A549 (cell line): Measurements from ENCODE around the gene TMEM219. TPM values are rescaled to one million over a fixed set of nuclear protein-coding genes. Genes with fewer than 3 reads are reported as not detected.

Experiments used
- ATAC-seq, 2 experiments: fragments of 200-7000 bp in 1 of 2; fragments of >200 bp in 1 of 2; cut with Nextera tagmentation in 1 of 2; cut with Tn5 transposase in 1 of 2; 3 replicates each; pipeline versions ENCODE4 v1.8.0 to v1.9.1; 2018 to 2020; ENCODE audit warnings: mild to moderate bottlenecking in 1 of 2, moderate library complexity in 1 of 2
- CTCF ChIA-PET: fragments of 300-600 bp; sonication (Branson Sonifier 250); formaldehyde crosslinking; extraction: SDS; loops from one replicate; lab custom pipeline; 2021; ENCODE audit warnings: antibody characterized with exemption, inconsistent platforms; lab: Yijun Ruan, JAX
- POLR2A ChIA-PET: fragments of 350-600 bp; formaldehyde crosslinking; extraction: SDS; loops from one replicate; lab custom pipeline; 2021; ENCODE audit warnings: antibody characterized with exemption, inconsistent platforms; lab: Yijun Ruan, JAX
- DNase-seq, 2 experiments: peaks; one replicate each; pipeline versions ENCODE4 v3.0.0 to v3.0.0-alpha.2; 2011 to 2016; ENCODE audit warnings: low read depth in 1 of 2, low spot score in 1 of 2
- FAIRE-seq: peaks from 2 replicates; lab custom pipeline; 2011; peaks lifted over from hg19 to GRCh38; lab: Jason Lieb, UNC
- H3K27ac ChIP-seq, 2 experiments: fragments of >200 bp; sonication (Bioruptor Twin); formaldehyde crosslinking; 3 replicates each; pipeline ENCODE4 v1.5.1; 2016 to 2017
- H3K4me1 ChIP-seq: fragments of >200 bp; sonication (Bioruptor Twin); formaldehyde crosslinking; 3 replicates; pipeline ENCODE4 v1.6.1; 2016
- H3K4me2 ChIP-seq: fragments of >200 bp; sonication (Bioruptor Twin); formaldehyde crosslinking; 3 replicates; pipeline ENCODE4 v1.6.1; 2016
- H3K4me3 ChIP-seq: fragments of >200 bp; sonication (Bioruptor Twin); formaldehyde crosslinking; 3 replicates; pipeline ENCODE4 v1.5.1; 2016
- H3K9me3 ChIP-seq: fragments of >200 bp; sonication (Bioruptor Twin); formaldehyde crosslinking; 3 replicates; pipeline ENCODE4 v1.6.1; 2016
- CBX8 ChIP-seq: fragments of 200-600 bp; sonication (generic); IDR thresholded peaks from 2 replicates; pipeline ENCODE4 v1.6.1; 2016
- CHD4 ChIP-seq: fragments of 200-600 bp; sonication (generic); IDR thresholded peaks from 2 replicates; pipeline ENCODE4 v1.6.1; 2016; ENCODE audit warnings: antibody characterized with exemption, mild to moderate bottlenecking, borderline replicate concordance
- EHF ChIP-seq: fragments of 250-450 bp; sonication (Bioruptor Pico); IDR thresholded peaks from 2 replicates; pipeline ENCODE4 v1.5.0; 2020; ENCODE audit warnings: mild to moderate bottlenecking
- ESRRA ChIP-seq: fragments of 150-350 bp; IDR thresholded peaks from 2 replicates; pipeline ENCODE4 v1.6.1; 2014; ENCODE audit warnings: mild to moderate bottlenecking, low read length, borderline replicate concordance
- FOSB ChIP-seq: fragments of 250-450 bp; sonication (Bioruptor Pico); IDR thresholded peaks from 2 replicates; pipeline ENCODE4 v1.5.0; 2020; ENCODE audit warnings: mild to moderate bottlenecking, moderate library complexity
- HDAC2 ChIP-seq: fragments of 200-600 bp; sonication (generic); IDR thresholded peaks from 2 replicates; pipeline ENCODE4 v1.6.1; 2016
- HOXB13 ChIP-seq: fragments of 250-450 bp; sonication (Bioruptor Pico); IDR thresholded peaks from 2 replicates; pipeline ENCODE4 v1.5.0; 2020; ENCODE audit warnings: low read depth, mild to moderate bottlenecking, moderate library complexity
- HOXB5 ChIP-seq: fragments of 250-450 bp; sonication (Bioruptor Pico); IDR thresholded peaks from 2 replicates; pipeline ENCODE4 v1.5.0; 2020; ENCODE audit warnings: mild to moderate bottlenecking, moderate library complexity
- JUN ChIP-seq, 2 experiments: fragments of >200 bp; sonication (Bioruptor Twin); formaldehyde crosslinking; IDR thresholded peaks; 2 replicates in 1 of 2; 3 replicates in 1 of 2; pipeline ENCODE4 v1.6.1; 2016 to 2017
- JUNB ChIP-seq: fragments of >200 bp; sonication (Bioruptor Twin); formaldehyde crosslinking; IDR thresholded peaks from 2 replicates; pipeline ENCODE4 v1.6.1; 2016
- KDM1A ChIP-seq: fragments of 200-600 bp; sonication (generic); IDR thresholded peaks from 2 replicates; pipeline ENCODE4 v1.6.1; 2016; ENCODE audit warnings: low read depth, mild to moderate bottlenecking
- MAFK ChIP-seq: fragments of 450-650 bp; IDR thresholded peaks from 2 replicates; pipeline ENCODE4 v1.6.1; 2014; ENCODE audit not compliant: partially characterized antibody
- MAZ ChIP-seq: fragments of 150-350 bp; IDR thresholded peaks from 2 replicates; pipeline ENCODE4 v1.6.1; 2014; ENCODE audit warnings: antibody characterized with exemption, low read depth, low read length, borderline replicate concordance
- MYC ChIP-seq: IDR thresholded peaks from 2 replicates; pipeline ENCODE4 v1.6.1; 2012; ENCODE audit warnings: mild to moderate bottlenecking, inconsistent platforms, low read length, improper control_type of control experiment, borderline replicate concordance
- NPAS2 ChIP-seq: fragments of 250-450 bp; sonication (Bioruptor Pico); IDR thresholded peaks from 2 replicates; pipeline ENCODE4 v1.8.0; 2022; ENCODE audit warnings: mild to moderate bottlenecking, moderate library complexity, borderline replicate concordance
- POLR2AphosphoS2 ChIP-seq: conservative IDR thresholded peaks from 2 replicates; pipeline ENCODE4 v1.6.1; 2012; ENCODE audit warnings: low read length, improper control_type of control experiment, inconsistent platforms
- RAD21 ChIP-seq, 2 experiments: fragments of >200 bp in 1 of 2; sonication (Bioruptor Twin) in 1 of 2; formaldehyde crosslinking in 1 of 2; IDR thresholded peaks in 1 of 2; conservative IDR thresholded peaks in 1 of 2; 2 replicates in 1 of 2; 3 replicates in 1 of 2; pipeline ENCODE4 v1.6.1; 2012 to 2018; ENCODE audit warnings: inconsistent platforms in 1 of 2
- RARB ChIP-seq: fragments of 250-450 bp; sonication (Bioruptor Pico); IDR thresholded peaks from 2 replicates; pipeline ENCODE4 v1.8.0; 2021; ENCODE audit warnings: mild to moderate bottlenecking, moderate library complexity
- RNF2 ChIP-seq: fragments of 200-600 bp; sonication (generic); IDR thresholded peaks from 2 replicates; pipeline ENCODE4 v1.6.1; 2016; ENCODE audit warnings: low read depth, mild to moderate bottlenecking, antibody characterized with exemption, moderate library complexity, borderline replicate concordance
- SREBF2 ChIP-seq: fragments of 450-650 bp; IDR thresholded peaks from 2 replicates; pipeline ENCODE4 v1.6.1; 2014; ENCODE audit warnings: mild to moderate bottlenecking, moderate library complexity
- TFCP2L1 ChIP-seq: fragments of 250-450 bp; sonication (Bioruptor Pico); IDR thresholded peaks from 2 replicates; pipeline ENCODE4 v1.5.0; 2021; ENCODE audit warnings: mild to moderate bottlenecking
- ZC3H11A ChIP-seq: fragments of 450-650 bp; IDR thresholded peaks from 2 replicates; pipeline ENCODE4 v1.6.1; 2014; ENCODE audit warnings: antibody characterized with exemption, mild to moderate bottlenecking
- ZFP36 ChIP-seq: fragments of 450-650 bp; IDR thresholded peaks from 2 replicates; pipeline ENCODE4 v1.6.1; 2014; ENCODE audit warnings: borderline replicate concordance; ENCODE audit not compliant: partially characterized antibody
- WGBS: methylation state at CpG from one replicate; pipeline ENCODE4 v1.1.6; 2017; ENCODE audit errors: missing lambda C conversion rate; 5-methylcytosine and 5-hydroxymethylcytosine counted together
- polyA plus RNA-seq, 4 experiments: library from polyadenylated mRNA; depleted of rRNA in 3 of 4; stranded (reverse); fragments of >200 nt; fragmentation: RNase III in 1 of 4; extraction: RNeasy Plus Mini Kit Qiagen cat#74134 plus additional on column Dnase treatment in 1 of 4; gene quantifications; 2 replicates in 3 of 4; 3 replicates in 1 of 4; pipeline ENCODE4 v1.2.3, GENCODE V29; 2011 to 2017
- TF ChIP-seq, protein P1 (sequence below): fragments of 250-450 bp; sonication (Bioruptor Pico); IDR thresholded peaks from 2 replicates; pipeline ENCODE4 v1.5.0; 2020; ENCODE audit warnings: low read depth, mild to moderate bottlenecking, moderate library complexity
- TF ChIP-seq, protein P2 (sequence below): fragments of 250-450 bp; sonication (Bioruptor Pico); IDR thresholded peaks from 2 replicates; pipeline ENCODE4 v1.5.0; 2021; ENCODE audit warnings: mild to moderate bottlenecking, moderate library complexity, borderline replicate concordance
- TF ChIP-seq, protein P3 (sequence below): fragments of 150-350 bp; IDR thresholded peaks from 2 replicates; pipeline ENCODE4 v1.6.1; 2014; ENCODE audit warnings: low read depth, mild to moderate bottlenecking, low read length
- TF ChIP-seq, protein P4 (sequence below): fragments of >200 bp; sonication (Bioruptor Twin); formaldehyde crosslinking; IDR thresholded peaks from 3 replicates; pipeline ENCODE4 v1.5.1; 2016

TMEM219 gene
- polyA plus RNA-seq, 2 of the 4 experiments (the other 2 are of a cell fraction): 65.1 to 74.4 TPM

DNA sequence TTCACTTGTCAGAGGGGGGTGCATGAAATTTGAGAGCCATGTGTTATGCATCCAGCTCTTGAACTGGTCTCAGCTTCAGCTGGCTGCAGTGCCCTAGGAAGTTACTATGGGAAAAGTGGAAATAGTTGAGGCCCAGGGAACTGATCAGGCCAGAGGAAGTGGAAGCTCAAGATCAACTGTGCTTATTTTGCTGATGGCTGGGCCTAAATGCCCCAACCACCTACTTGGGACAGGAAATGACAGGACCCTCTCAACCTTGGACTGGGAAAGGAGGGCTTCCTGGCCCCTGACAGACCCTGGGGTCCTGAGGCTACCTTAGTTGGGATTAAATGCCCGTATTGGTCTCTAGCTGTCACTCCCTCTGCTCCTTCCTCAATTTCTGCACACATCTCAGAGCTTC lies 10.6 kb downstream of the TMEM219 start:
- Histone ChIP-seq H3K4me2 (no peak overlapping the region), H3K27ac (no peak overlapping the region), H3K9me3 (peaks cover 4% of the 10 kb centered on the region; the same call in 1 of the 3 replicates), H3K4me1 (peaks cover 19% of the 10 kb centered on the region), H3K4me3 (no peak overlapping the region)
- FAIRE-seq (no peak), ATAC-seq (no peak), DNase-seq (no peak)
- 100% methylated on average over 1 of the region's 1 CpG for WGBS
- CTCF ChIA-PET: interaction anchor here (0.6 to 2.7 kb wide), 11 partner anchors 11 to 157 kb away, joined by 3 to 18 read pairs (median 5); partner anchors contain the start of genes TLCD3B and TMEM219
- POLR2A ChIA-PET: interaction anchor here (0.6 to 2.0 kb wide), 8 partner anchors 11 to 161 kb away, joined by 3 to 27 read pairs (median 8); partner anchors contain the start of genes ASPHD1, KCTD13, SEZ6L2 and TMEM219
- TF ChIP-seq CHD4 (no peak), EHF (CRISPR knock-in tag) (no peak), JUN (IDR thresholded peaks at IDR 0.05) (no peak), ESRRA (no peak), FOSB (no peak), MYC (no peak), ZC3H11A (no peak), HOXB5 (CRISPR knock-in tag) (no peak), HDAC2 (no peak), RAD21 (conservative IDR thresholded peaks at IDR 0.05 in 1 of 2, IDR thresholded peaks at IDR 0.05 in 1 of 2) (no peak), JUNB (no peak), RARB (CRISPR knock-in tag) (no peak), HOXB13 (CRISPR knock-in tag) (no peak)
- TF ChIP-seq, protein P1, sequence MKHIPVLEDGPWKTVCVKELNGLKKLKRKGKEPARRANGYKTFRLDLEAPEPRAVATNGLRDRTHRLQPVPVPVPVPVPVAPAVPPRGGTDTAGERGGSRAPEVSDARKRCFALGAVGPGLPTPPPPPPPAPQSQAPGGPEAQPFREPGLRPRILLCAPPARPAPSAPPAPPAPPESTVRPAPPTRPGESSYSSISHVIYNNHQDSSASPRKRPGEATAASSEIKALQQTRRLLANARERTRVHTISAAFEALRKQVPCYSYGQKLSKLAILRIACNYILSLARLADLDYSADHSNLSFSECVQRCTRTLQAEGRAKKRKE (CRISPR knock-in tag): no peak
- TF ChIP-seq, protein P2, sequence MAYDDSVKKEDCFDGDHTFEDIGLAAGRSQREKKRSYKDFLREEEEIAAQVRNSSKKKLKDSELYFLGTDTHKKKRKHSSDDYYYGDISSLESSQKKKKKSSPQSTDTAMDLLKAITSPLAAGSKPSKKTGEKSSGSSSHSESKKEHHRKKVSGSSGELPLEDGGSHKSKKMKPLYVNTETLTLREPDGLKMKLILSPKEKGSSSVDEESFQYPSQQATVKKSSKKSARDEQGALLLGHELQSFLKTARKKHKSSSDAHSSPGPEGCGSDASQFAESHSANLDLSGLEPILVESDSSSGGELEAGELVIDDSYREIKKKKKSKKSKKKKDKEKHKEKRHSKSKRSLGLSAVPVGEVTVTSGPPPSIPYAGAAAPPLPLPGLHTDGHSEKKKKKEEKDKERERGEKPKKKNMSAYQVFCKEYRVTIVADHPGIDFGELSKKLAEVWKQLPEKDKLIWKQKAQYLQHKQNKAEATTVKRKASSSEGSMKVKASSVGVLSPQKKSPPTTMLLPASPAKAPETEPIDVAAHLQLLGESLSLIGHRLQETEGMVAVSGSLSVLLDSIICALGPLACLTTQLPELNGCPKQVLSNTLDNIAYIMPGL (CRISPR knock-in tag): no peak

DNA sequence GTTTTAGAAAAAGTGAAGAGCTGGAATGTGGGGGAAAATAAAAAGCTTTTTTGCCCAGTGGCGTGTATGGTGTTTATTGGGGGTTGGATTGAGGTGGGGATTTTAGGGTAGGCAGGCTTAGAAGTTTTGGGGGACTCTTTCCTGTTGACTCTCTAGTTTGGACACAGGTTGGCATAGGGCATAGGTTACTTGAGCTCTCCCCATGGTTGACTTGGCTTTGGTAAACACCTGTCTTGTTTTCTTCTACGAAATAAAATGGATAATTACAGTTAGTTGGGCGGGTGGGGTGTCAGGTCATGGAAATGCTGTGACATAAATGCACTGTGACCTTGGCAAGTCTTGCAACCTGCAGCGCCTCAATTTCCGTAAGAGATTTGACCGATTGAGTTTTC lies 11.1 kb downstream of the TMEM219 start:
- TF ChIP-seq, protein P3, sequence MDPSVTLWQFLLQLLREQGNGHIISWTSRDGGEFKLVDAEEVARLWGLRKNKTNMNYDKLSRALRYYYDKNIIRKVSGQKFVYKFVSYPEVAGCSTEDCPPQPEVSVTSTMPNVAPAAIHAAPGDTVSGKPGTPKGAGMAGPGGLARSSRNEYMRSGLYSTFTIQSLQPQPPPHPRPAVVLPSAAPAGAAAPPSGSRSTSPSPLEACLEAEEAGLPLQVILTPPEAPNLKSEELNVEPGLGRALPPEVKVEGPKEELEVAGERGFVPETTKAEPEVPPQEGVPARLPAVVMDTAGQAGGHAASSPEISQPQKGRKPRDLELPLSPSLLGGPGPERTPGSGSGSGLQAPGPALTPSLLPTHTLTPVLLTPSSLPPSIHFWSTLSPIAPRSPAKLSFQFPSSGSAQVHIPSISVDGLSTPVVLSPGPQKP: no peak
- no peak for TF ChIP-seq KDM1A
- no peak for TF ChIP-seq SREBF2
- TF ChIP-seq, protein P1 (CRISPR knock-in tag): no peak
- TF ChIP-seq ZC3H11A: no peak
- TF ChIP-seq HDAC2: no peak
- TF ChIP-seq NPAS2 (CRISPR knock-in tag): no peak
- no peak for TF ChIP-seq MAZ
- TF ChIP-seq TFCP2L1 (CRISPR knock-in tag): no peak
- TF ChIP-seq POLR2AphosphoS2: no peak
- no peak for TF ChIP-seq CBX8
- TF ChIP-seq, protein P4, sequence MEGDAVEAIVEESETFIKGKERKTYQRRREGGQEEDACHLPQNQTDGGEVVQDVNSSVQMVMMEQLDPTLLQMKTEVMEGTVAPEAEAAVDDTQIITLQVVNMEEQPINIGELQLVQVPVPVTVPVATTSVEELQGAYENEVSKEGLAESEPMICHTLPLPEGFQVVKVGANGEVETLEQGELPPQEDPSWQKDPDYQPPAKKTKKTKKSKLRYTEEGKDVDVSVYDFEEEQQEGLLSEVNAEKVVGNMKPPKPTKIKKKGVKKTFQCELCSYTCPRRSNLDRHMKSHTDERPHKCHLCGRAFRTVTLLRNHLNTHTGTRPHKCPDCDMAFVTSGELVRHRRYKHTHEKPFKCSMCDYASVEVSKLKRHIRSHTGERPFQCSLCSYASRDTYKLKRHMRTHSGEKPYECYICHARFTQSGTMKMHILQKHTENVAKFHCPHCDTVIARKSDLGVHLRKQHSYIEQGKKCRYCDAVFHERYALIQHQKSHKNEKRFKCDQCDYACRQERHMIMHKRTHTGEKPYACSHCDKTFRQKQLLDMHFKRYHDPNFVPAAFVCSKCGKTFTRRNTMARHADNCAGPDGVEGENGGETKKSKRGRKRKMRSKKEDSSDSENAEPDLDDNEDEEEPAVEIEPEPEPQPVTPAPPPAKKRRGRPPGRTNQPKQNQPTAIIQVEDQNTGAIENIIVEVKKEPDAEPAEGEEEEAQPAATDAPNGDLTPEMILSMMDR: no peak
- TF ChIP-seq RNF2: no peak
- no peak for TF ChIP-seq MAFK
- no peak for TF ChIP-seq ZFP36
- TF ChIP-seq JUN (IDR thresholded peaks at IDR 0.05): no peak
- no peak overlapping the region for H3K4me2 ChIP-seq
- DNase-seq (no peak), ATAC-seq (no peak), FAIRE-seq (no peak)
- 88% methylated on average over 6 of the region's 6 CpGs for WGBS
- H3K27ac ChIP-seq: peak overlapping the region; percentile 90 to 98; a peak in 5 of 6 replicates
- POLR2A ChIA-PET: interaction anchor here (0.9 to 2.0 kb wide), 13 partner anchors 10 to 162 kb away, joined by 3 to 27 read pairs (median 5); partner anchors contain the start of genes ASPHD1, HIRIP3, INO80E and KCTD13
- no peak overlapping the region for H3K4me3 ChIP-seq
- peaks cover 19% of the 10 kb centered on the region for H3K4me1 ChIP-seq
- CTCF ChIA-PET: interaction anchor here (0.6 to 2.7 kb wide), 16 partner anchors 11 to 274 kb away, joined by 3 to 18 read pairs (median 4); partner anchors contain the start of genes C16orf92, KCTD13, TLCD3B and TMEM219
- peaks cover 4% of the 10 kb centered on the region; the same call in 1 of the 3 replicates for H3K9me3 ChIP-seq
